T-helper 17 cell (primary cell): ENCODE results near the gene ZSWIM1. TPM values are rescaled to one million over a fixed set of nuclear protein-coding genes. Genes with fewer than 3 reads are reported as not detected.
A peak's percentile ranks its signal among the peaks of the same experiment; 100 is the strongest.
"Not testable (repeated sequence)": the region's sequence is repeated elsewhere in the genome, so short reads cannot be mapped to it uniquely, and the experiment has no call there.

ENCODE experiments used
- ATAC-seq: fragments of 150-1000 bp; cut with Tn5 transposase; 2 replicates; pipeline ENCODE4 v1.10.0; 2021; ENCODE audit warnings: mild to moderate bottlenecking, moderate library complexity
- DNase-seq, 3 donors: peaks; one replicate each; pipeline versions ENCODE4 v3.0.0 to v3.0.0-alpha.2; 2020 to 2021
- H3K9me3 ChIP-seq: one replicate; pipeline ENCODE4 v1.7.0; 2013; ENCODE audit warnings: low read length, mild to moderate bottlenecking; ENCODE audit not compliant: control insufficient read depth, poor library complexity, severe bottlenecking
- H3K27ac Mint-ChIP-seq: one replicate; pipeline ENCODE4 v1.8.0; 2022; ENCODE audit warnings: mild to moderate bottlenecking, moderate library complexity, mixed read lengths
- H3K27me3 Mint-ChIP-seq: one replicate; pipeline ENCODE4 v1.8.0; 2022; ENCODE audit warnings: mixed read lengths
- H3K36me3 Mint-ChIP-seq: one replicate; pipeline ENCODE4 v1.8.0; 2022; ENCODE audit warnings: low read depth, mixed read lengths
- H3K4me1 Mint-ChIP-seq: one replicate; pipeline ENCODE4 v1.8.0; 2022; ENCODE audit warnings: mild to moderate bottlenecking, mixed read lengths
- H3K4me3 Mint-ChIP-seq: one replicate; pipeline ENCODE4 v1.8.0; 2022; ENCODE audit warnings: mild to moderate bottlenecking, moderate library complexity, mixed read lengths
- total RNA-seq, 4 donors: library from RNA in 2 of 4; stranded (reverse) in 2 of 4; gene quantifications; one replicate each; pipeline ENCODE4 v1.2.3 and lab custom pipeline; 2022 to 2026

ZSWIM1 gene
- total RNA-seq, 2 donors from 2014 or later, result 8.0 to 10.2 TPM

DNA sequence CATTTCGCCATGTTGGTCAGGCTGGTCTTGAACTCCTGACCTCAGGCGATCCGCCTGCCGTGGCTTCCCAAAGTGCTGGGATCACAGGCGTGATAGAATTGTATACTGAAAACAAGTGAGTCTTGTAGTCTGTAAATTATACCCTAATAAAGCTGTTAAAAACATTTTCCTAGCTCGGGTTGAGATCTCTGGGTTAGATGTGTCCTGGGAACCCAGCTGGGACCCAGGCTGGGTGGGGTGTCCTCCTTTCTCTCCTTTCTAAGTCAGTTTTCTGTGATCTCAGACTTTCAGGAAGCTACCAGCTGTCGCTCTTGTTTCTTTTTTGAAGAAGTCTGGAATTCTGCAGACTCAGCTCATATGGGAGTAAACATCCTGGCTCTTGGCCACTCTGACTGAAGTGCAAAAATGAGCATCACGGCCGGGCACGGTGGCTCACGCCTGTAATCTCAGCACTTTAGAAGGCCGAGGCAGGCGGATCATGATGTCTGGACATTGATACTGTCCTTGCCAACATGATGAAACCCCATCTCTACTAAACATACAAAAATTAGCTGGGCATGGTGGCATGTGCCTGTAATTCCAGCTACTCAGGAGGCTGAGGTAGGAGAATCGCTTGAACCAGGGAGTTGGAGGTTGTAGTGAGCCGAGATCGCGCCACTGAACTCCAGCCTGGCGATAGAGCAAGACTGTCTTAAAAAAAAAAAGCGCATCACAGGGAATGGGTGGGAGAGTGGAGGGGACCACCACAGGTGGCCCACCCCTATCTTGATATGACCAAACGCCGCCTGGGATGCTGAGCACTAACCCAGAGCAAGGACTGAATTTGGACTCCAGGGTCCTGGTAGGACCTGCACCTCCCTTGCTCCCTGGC, 43.6 kb downstream of the ZSWIM1 start:
- H3K9me3 ChIP-seq, result no peaks in the 10 kb centered on the region
- H3K36me3 Mint-ChIP-seq, result peaks cover 5% of the 10 kb centered on the region
- no peak overlapping the region for H3K4me3 Mint-ChIP-seq
- no peak for DNase-seq
- H3K27ac Mint-ChIP-seq, result no peak overlapping the region
- peaks cover 16% of the 10 kb centered on the region for H3K4me1 Mint-ChIP-seq
- ATAC-seq, result no peak
- peaks cover 23% of the 10 kb centered on the region for H3K27me3 Mint-ChIP-seq

DNA sequence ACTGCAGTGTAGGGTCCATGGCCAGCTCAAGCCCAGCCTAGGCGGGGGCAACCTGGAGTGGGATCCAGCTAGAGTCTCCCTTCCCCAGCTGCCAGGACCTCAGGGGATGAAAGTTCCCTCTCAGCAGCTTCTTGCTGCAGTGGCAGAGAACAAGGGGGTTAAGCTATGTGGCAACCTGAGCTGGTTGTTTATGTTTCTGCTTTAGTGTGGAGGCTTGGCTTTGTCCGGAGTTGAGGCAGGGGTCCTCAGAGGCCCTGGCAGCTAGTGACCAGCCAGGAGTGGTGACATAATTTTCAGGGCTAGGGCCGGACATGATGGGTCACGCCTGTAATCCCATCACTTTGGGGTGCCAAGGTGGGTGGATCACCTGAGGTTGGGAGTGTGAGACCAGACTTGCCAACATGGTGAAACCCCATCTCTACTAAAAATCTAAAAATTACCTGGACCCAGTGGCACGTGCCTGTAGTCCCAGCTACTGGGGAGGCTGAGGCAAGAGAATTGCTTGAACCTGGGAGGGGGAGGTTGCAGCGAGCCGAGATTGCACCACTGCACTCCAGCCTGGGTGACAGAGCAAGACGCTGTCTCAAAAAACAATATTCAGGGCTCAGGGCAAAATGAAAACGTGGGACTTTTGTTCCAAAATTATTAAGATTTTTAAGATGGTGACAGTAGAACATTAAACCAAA, 44.9 kb downstream of the ZSWIM1 start:
- no peak overlapping the region for H3K27ac Mint-ChIP-seq
- H3K4me1 Mint-ChIP-seq, result peaks cover 15% of the 10 kb centered on the region
- H3K4me3 Mint-ChIP-seq, result no peak overlapping the region

GRCh38 chr20:45926731-45927070, 45.7 kb downstream of the ZSWIM1 start:
- no peaks in the 10 kb centered on the region for H3K9me3 ChIP-seq
- Mint-ChIP-seq H3K27me3 (peaks cover 5% of the 10 kb centered on the region), H3K4me3 (no peak overlapping the region), H3K4me1 (peaks cover 13% of the 10 kb centered on the region), H3K36me3 (peaks cover 1% of the 10 kb centered on the region), H3K27ac (no peak overlapping the region)
- DNase-seq, result no peak
- no peak for ATAC-seq

More for the DNA sequence above, 44.9 kb downstream of the ZSWIM1 start:
- ATAC-seq, result no peak
- no peak for DNase-seq
- Mint-ChIP-seq H3K27me3 (peaks cover 12% of the 10 kb centered on the region), H3K36me3 (peaks cover 2% of the 10 kb centered on the region)
- no peaks in the 10 kb centered on the region for H3K9me3 ChIP-seq

DNA sequence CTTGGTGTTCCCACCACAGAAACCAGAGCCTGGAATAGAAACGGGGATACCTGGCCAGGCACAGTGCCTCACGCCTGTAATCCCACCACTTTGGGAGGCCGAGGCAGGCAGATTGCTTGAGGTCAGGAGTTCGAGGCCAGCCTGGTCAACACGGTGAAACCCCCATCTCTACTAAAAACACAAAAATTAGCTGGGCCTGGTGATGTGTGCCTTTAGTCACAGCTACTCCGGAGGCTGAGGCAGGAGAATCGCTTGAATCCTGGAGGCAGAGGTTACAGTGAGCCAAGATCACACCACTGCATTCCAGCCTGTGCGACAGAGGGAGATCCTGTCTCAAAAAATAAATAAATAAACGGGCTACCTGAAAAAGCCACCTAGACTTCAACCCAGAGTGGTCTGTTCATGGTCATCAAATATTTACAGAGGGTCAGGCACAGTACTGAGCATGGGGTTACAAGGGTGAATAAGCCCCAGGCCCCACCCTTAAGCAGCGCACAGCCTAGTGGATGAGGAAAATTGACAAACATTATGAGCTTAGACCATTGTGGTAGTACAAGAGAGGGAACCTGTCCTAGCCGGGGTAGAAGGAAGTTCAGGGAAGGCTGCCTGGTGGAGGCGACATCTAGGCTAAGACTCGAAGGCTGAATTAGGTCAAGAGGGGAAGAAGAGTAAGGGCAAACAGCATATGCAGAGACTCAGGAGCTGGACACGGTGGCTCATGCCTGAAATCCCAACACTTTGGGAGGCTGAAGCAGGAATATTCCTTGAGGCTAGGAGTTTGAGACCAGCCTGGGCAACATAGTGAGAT, 46.2 kb downstream of the ZSWIM1 start:
- no peaks in the 10 kb centered on the region for H3K27me3 Mint-ChIP-seq

DNA sequence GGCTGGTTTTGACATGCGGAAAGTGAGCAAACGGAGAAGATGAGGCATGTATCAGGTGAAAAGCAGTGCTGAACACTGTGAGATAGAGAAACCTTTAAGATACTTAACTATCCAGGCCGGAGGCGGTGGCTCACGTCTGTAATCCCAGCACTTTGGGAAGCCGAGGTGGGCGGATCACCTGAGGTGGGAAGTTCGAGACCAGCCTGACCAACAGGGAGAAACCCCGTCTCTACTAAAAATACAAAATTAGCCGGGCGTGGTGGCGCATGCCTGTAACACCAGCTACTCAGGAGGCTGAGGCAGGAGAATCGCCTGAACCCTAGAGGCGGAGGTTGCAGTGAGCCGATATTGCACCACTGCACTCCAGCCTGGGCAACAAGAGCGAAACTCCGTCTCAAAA, 50.7 kb downstream of the ZSWIM1 start:
- peaks cover 13% of the 10 kb centered on the region for H3K4me1 Mint-ChIP-seq
- not testable (repeated sequence) for H3K27ac Mint-ChIP-seq, H3K4me3 Mint-ChIP-seq, H3K36me3 Mint-ChIP-seq, DNase-seq, H3K9me3 ChIP-seq, H3K27me3 Mint-ChIP-seq, ATAC-seq

More for the DNA sequence above, 46.2 kb downstream of the ZSWIM1 start:
- ATAC-seq (no peak), DNase-seq (no peak)
- no peaks in the 10 kb centered on the region for H3K36me3 Mint-ChIP-seq
- peaks cover 11% of the 10 kb centered on the region for H3K4me1 Mint-ChIP-seq
- H3K27ac Mint-ChIP-seq, result no peak overlapping the region
- H3K9me3 ChIP-seq, result no peaks in the 10 kb centered on the region
- H3K4me3 Mint-ChIP-seq, result no peak overlapping the region

DNA sequence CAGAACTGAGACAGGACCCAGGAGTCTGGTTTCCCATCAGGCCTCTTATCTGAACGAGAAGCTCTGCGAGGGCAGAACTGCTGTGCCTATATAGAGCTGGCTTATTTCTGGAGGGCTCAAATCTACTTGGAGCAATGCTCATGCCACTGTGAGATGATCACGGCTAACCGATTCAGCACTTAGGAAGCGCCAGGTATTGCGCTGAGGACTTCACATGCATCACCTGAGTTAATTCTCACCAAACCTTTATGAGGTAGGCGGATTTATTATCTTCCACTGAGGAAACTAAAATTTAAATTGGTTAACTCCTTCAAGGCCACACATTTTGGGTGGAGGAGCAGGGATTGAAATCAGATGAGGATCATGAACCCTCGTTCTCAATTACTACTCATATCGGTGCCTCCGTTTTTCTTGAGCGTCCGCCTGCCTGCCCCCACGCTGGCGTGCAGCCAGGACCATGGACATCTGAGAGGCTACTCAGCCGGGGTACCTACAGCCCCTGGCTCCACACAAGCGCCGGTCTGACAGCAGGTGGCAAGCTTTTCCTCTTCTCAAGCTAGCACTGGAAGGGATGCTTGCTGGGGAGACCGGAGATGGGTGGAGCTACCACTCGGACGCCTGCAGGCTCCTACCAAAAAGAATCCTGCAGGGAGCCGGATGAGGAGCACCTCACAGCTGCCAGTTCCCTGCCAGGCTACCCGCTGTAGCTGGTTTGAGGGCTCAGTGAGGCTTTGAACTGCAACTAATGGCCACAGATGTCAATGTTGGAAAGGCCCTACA, 52.4 kb downstream of the ZSWIM1 start:
- no peak for ATAC-seq
- peak; percentile 32 to 43 (median 37) for DNase-seq
- Mint-ChIP-seq H3K27me3 (no peaks in the 10 kb centered on the region), H3K36me3 (peaks cover 4% of the 10 kb centered on the region), H3K4me1 (peaks cover 21% of the 10 kb centered on the region), H3K27ac (peak overlapping the region; percentile 97), H3K4me3 (peak overlapping the region; percentile 97)
- no peaks in the 10 kb centered on the region for H3K9me3 ChIP-seq

GRCh38 chr20:45934046-45934585, 53.1 kb downstream of the ZSWIM1 start:
- peaks cover 4% of the 10 kb centered on the region for H3K36me3 Mint-ChIP-seq
- peak in 2 of 3 donors; percentile 26 to 48 for DNase-seq

More at GRCh38 chr20:45934046-45934585, 53.1 kb downstream of the ZSWIM1 start:
- H3K4me3 Mint-ChIP-seq, result peak overlapping the region; percentile 97
- H3K9me3 ChIP-seq, result no peaks in the 10 kb centered on the region
- ATAC-seq, result peak; percentile 2
- peaks cover 24% of the 10 kb centered on the region for H3K4me1 Mint-ChIP-seq
- H3K27ac Mint-ChIP-seq, result peak overlapping the region; percentile 97
- no peaks in the 10 kb centered on the region for H3K27me3 Mint-ChIP-seq

Other genes starting within 250 kb of the ZSWIM1 start
- not detected for gene WFDC9, start 249.9 kb upstream of the ZSWIM1 start, total RNA-seq
- gene WFDC11, start 211.0 kb upstream of the ZSWIM1 start, total RNA-seq, result not detected
- gene WFDC13, start 179.2 kb upstream of the ZSWIM1 start, total RNA-seq, result not detected
- not detected for gene WFDC10B, start 176.2 kb upstream of the ZSWIM1 start, total RNA-seq
- gene SPINT4, start 158.9 kb upstream of the ZSWIM1 start, total RNA-seq, result not detected
- gene WFDC3, start 89.3 kb upstream of the ZSWIM1 start, total RNA-seq, result under 1 TPM in 1 of 2 donors, not detected in 1; 0.70 TPM
- 10 to 100 TPM; 10.4 to 14.1 TPM for gene DNTTIP1, start 89.3 kb upstream of the ZSWIM1 start, total RNA-seq
- gene UBE2C, start 68.6 kb upstream of the ZSWIM1 start, total RNA-seq, result 1 to 10 TPM in 1 of 2 donors, not detected in 1; 1.4 TPM
- gene TNNC2, start 53.9 kb upstream of the ZSWIM1 start, total RNA-seq, result 1 to 10 TPM in 1 of 2 donors, under 1 TPM in 1; 0.99 to 5.5 TPM
- gene SNX21, start 47.4 kb upstream of the ZSWIM1 start, total RNA-seq, result 1 to 10 TPM; 1.9 to 3.1 TPM
- 10 to 100 TPM; 18.8 to 22.3 TPM for gene ACOT8, start 23.8 kb upstream of the ZSWIM1 start, total RNA-seq
- 1 to 10 TPM in 1 of 2 donors, under 1 TPM in 1; 0.89 to 1.2 TPM for gene ZSWIM3, start 23.6 kb upstream of the ZSWIM1 start, total RNA-seq
- 1 to 10 TPM in 1 of 2 donors, under 1 TPM in 1; 0.94 to 1.3 TPM for gene SPATA25, start 6.4 kb downstream of the ZSWIM1 start, total RNA-seq
- 1 to 10 TPM; 1.5 to 2.1 TPM for gene NEURL2, start 10.0 kb downstream of the ZSWIM1 start, total RNA-seq
- gene CTSA, start 10.1 kb downstream of the ZSWIM1 start, total RNA-seq, result 100 to 1,000 TPM; 121 to 200 TPM
- gene PLTP, start 30.9 kb downstream of the ZSWIM1 start, total RNA-seq, result 1 to 10 TPM in 1 of 2 donors, not detected in 1; 1.5 TPM
- gene PCIF1, start 53.5 kb downstream of the ZSWIM1 start, total RNA-seq, result 10 to 100 TPM; 72.4 to 73.7 TPM
- 100 to 1,000 TPM in 1 of 2 donors, 10 to 100 TPM in 1; 95.1 to 129 TPM for gene ZNF335, start 91.0 kb downstream of the ZSWIM1 start, total RNA-seq
- 1 to 10 TPM; 2.6 to 2.7 TPM for gene MMP9, start 127.7 kb downstream of the ZSWIM1 start, total RNA-seq
- gene SLC12A5, start 148.0 kb downstream of the ZSWIM1 start, total RNA-seq, result not detected
- 10 to 100 TPM; 14.5 to 15.0 TPM for gene NCOA5, start 208.7 kb downstream of the ZSWIM1 start, total RNA-seq
- 1 to 10 TPM in 1 of 2 donors, under 1 TPM in 1; 0.68 to 5.8 TPM for gene CD40, start 237.1 kb downstream of the ZSWIM1 start, total RNA-seq